GM12872 (cell line): ENCODE data around the gene OR2T10.
"Not testable (repeated sequence)": the region's sequence is repeated elsewhere in the genome, so short reads cannot be mapped to it uniquely, and the experiment has no call there.

Experiments used
- CTCF ChIP-seq: IDR thresholded peaks from 3 replicates; pipeline ENCODE4 v1.5.1; 2011; ENCODE audit warnings: low read depth, mild to moderate bottlenecking, low read length, moderate library complexity; ENCODE audit not compliant: insufficient read depth

The OR2T10 gene, protein sequence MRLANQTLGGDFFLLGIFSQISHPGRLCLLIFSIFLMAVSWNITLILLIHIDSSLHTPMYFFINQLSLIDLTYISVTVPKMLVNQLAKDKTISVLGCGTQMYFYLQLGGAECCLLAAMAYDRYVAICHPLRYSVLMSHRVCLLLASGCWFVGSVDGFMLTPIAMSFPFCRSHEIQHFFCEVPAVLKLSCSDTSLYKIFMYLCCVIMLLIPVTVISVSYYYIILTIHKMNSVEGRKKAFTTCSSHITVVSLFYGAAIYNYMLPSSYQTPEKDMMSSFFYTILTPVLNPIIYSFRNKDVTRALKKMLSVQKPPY

DNA sequence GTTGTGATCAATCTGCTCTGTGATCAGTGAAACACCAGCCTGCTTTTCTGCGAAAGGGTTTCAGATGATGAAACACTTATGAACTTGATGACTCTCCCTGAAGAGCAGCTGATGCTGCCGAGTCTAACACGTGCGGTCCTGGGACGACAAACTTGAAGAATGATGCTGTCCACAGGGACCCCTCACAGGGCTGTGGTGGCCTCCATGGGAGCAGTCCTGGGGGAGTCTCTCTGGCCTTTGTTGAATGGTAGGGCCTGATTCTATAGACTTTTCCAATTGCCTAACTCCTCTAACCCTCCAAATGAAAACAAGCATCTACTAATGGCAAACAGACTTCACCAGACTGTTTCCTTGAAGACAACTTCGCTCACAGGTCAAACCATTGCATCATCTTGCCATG is at the start of gene OR2T10:
TSS of gene OR2T10 (minus strand) at position 112 of the 400 bp plus-strand sequence. CDS start 3,932 bp downstream, outside the sequence.
- no peak for TF ChIP-seq CTCF

DNA sequence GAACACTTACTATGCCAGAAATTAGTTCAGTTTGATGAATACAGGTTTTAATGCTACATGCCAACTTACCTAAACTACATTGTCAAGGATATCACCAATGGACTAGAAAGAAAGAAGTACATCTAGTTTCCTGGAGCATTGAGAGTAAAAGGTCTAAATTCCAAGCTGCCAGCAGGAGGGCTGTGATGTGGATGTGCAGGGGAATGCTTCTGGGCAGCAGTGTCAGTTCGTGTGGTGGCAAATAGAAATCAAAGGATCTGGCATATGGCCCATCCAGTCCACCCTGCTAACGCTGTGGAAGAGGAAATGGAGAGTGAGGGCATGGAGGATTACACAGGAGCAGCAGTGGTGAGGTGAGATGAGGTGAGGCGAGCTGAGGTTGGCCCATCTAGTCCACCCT is 47.7 kb upstream of the OR2T10 start, which contains the start of gene OR2T35:
TSS of gene OR2T35 (minus strand) at position 101 of the 400 bp plus-strand sequence. CDS start 6,020 bp downstream, outside the sequence.
- not testable (repeated sequence) for TF ChIP-seq CTCF

DNA sequence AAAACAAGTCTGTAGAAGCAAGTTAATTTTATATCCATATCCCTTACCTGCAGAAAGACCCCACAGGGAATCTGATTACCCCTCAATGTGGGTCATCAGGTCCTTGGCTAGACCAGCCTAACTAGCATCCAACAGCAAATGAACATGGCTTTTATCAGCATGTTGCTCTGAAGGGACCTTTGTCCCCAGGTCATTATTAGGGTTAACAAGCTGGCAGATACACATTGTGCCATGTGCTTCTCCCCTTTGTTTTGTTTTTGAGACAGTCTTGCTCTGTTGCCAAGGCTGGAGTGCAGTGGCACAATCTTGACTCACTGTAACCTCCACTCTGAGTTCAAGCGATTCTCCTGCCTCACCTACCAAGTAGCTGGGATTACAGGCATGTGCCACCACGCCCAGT is 37.5 kb upstream of the OR2T10 start, which contains the start of gene OR2T11:
TSS of gene OR2T11 (minus strand) at position 101 of the 400 bp plus-strand sequence. CDS start 7,963 bp downstream, outside the sequence.
- TF ChIP-seq CTCF, result not testable (repeated sequence)

DNA sequence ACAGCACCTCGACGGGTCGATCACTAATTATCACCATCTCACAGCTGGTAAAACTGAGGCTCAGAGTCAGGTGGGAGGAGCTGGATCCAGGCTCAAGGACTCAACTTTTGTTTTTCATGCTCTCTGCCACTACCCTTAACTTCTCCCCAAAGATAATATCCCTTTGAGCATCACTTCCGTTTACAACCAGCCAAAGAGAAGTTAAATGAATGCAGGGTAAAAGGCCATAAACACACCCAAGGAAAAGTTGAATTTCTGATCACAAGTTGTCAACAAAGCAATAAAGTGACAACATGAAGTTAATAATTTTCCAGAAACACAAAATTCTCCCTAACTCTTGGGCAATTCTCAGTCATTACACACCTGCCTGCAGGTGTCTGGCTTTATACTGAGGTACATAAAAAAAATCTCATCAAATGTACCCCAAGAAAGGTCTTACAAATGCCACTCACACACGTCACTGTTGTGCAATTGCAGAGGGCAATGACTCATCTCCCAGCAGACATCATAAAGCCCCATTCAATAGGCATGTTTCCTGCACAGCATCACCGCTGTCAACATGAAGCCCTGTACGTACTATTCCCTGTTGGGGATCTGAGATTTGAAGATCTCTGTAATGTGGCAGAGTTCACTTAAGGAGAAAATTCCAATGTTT is 34.0 kb upstream of the OR2T10 start:
- TF ChIP-seq CTCF, result no peak

DNA sequence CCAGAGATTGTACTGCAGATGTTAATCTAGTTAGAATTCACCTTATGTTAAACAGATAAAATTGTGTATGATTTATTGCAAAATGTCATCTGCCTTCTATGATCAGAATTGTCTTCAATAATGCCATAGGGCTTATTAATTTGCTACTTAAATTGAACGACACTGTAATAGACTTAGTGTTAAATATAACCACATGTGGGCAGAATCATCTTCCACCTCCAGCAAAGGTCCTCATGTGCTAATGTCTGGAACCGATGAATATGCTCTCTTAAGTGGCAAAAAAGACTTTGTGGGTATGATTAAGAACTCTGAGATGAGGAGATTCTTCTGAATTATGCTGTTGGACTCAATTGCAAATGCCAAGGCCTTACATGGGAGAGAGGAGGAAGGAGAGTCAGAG is 33.1 kb upstream of the OR2T10 start:
- TF ChIP-seq CTCF, result no peak

DNA sequence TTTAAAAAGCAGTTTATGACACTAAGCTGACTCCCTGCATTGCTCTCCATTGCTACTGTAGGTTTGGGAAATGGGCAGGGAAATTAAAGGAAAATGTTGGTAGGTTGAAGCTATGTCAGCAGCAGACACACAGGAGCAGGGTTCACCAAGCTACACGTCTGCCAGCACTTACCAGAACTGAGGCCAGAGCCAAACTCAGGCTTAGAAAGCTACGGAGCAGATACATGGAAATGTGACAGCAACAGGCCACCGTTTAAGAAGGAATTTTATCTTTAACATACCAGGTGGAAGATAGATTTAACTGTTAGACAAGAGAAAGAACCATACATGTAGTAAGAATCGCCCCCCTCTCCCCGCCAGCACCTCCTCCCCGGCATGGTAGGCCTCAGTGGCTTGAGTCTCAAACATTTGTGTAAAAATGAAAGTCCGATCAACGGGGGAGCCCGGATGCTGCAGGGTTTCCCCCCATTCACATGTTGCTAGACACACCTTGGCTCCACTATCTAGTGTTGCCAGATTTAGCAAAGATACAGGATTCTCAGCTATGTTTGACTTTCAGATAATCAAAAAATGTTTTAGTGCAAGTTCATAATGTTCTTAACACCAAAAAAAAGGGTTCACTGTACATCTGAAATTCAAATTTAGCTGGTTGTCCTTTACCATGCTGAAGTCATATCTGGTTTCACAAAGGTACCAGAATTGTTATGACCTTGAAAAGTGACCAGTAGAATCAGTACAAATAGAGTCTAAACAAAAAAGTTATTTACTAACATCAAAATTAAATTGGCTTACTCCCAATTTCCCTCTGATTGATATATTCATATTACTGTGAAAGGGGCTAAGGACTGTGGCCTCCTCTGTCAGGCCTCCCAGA is 30.7 kb upstream of the OR2T10 start:
- no peak for TF ChIP-seq CTCF

DNA sequence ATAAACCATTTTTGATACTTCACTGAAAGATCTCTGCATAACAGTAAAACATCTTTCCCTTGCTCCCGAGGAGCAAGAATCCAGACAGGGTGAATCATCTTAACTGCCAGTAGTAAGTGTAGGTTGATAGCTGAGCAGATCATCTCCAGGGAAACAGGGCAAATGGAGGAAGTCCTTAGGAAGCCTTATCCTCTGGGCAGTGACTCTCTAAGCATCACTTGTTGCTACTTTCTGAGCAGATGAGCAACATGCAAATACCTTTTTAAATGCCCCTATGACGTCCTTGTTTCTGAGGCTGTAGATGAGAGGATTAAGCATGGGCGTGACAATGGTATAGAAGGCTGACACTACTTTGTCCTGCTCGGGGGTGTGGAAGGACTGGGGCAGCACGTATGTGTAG is 28.5 kb upstream of the OR2T10 start:
- TF ChIP-seq CTCF, result no peak
